Measurements from ENCODE around the gene RBPMS2. TPM values are rescaled to one million over a fixed set of nuclear protein-coding genes. Genes with fewer than 3 reads are reported as not detected.

RBPMS2 gene
- total RNA-seq, 1 experiment from 2014 or later = 0.11 TPM

GRCh38 chr15:64696481-64696880 lies 78.9 kb downstream of the RBPMS2 start:
- H3K27ac ChIP-seq = no peak overlapping the region

GRCh38 chr15:64695561-64695992 lies 79.8 kb downstream of the RBPMS2 start:
- Histone ChIP-seq H3K4me3 (no peak overlapping the region), H3K4me1 (replicated peaks) (peaks cover 22% of the 10 kb centered on the region; the same call in 1 of the 2 replicates), H3K36me3 (peaks cover 62% of the 10 kb centered on the region), H3K9me3 (replicated peaks) (no peaks in the 10 kb centered on the region), H3K27me3 (replicated peaks) (no peaks in the 10 kb centered on the region), H3K27ac (no peak overlapping the region)
- DNase-seq (ENCODE audit: low read depth in 1 of 2, low spot score in 2 of 2) = no peak

More at GRCh38 chr15:64696481-64696880, 78.9 kb downstream of the RBPMS2 start:
- H3K4me1 ChIP-seq (replicated peaks) = peaks cover 25% of the 10 kb centered on the region
- DNase-seq (ENCODE audit: low read depth in 1 of 2, low spot score in 2 of 2) = no peak
- no peaks in the 10 kb centered on the region for H3K9me3 ChIP-seq (replicated peaks)
- H3K4me3 ChIP-seq = no peak overlapping the region
- no peaks in the 10 kb centered on the region for H3K27me3 ChIP-seq (replicated peaks)
- peaks cover 59% of the 10 kb centered on the region for H3K36me3 ChIP-seq

GRCh38 chr15:64694816-64695215 lies 80.6 kb downstream of the RBPMS2 start:
- Histone ChIP-seq H3K27ac (no peak overlapping the region), H3K36me3 (peaks cover 65% of the 10 kb centered on the region), H3K27me3 (replicated peaks) (no peaks in the 10 kb centered on the region), H3K9me3 (replicated peaks) (no peaks in the 10 kb centered on the region), H3K4me1 (replicated peaks) (peaks cover 22% of the 10 kb centered on the region; the same call in 1 of the 2 replicates), H3K4me3 (no peak overlapping the region)
- no peak for DNase-seq (ENCODE audit: low read depth in 1 of 2, low spot score in 2 of 2)

GRCh38 chr15:64693134-64693533 lies 82.3 kb downstream of the RBPMS2 start:
- DNase-seq (ENCODE audit: low read depth in 1 of 2, low spot score in 2 of 2) = peak in 1 of 2 experiments; percentile 34
- no peaks in the 10 kb centered on the region for H3K9me3 ChIP-seq (replicated peaks)
- peaks cover 12% of the 10 kb centered on the region; the same call in 1 of the 2 replicates for H3K4me1 ChIP-seq (replicated peaks)
- no peak overlapping the region for H3K27ac ChIP-seq
- H3K36me3 ChIP-seq = peaks cover 80% of the 10 kb centered on the region
- H3K27me3 ChIP-seq (replicated peaks) = no peaks in the 10 kb centered on the region
- no peak overlapping the region for H3K4me3 ChIP-seq

- no peaks in the 10 kb centered on the region for H3K27me3 ChIP-seq (replicated peaks)
- peaks cover 11% of the 10 kb centered on the region; the same call in 1 of the 2 replicates for H3K4me1 ChIP-seq (replicated peaks)
- no peak overlapping the region for H3K4me3 ChIP-seq
- no peaks in the 10 kb centered on the region for H3K9me3 ChIP-seq (replicated peaks)
- no peak for DNase-seq (ENCODE audit: low read depth in 1 of 2, low spot score in 2 of 2)
- peaks cover 91% of the 10 kb centered on the region for H3K36me3 ChIP-seq
- no peak overlapping the region for H3K27ac ChIP-seq
Observed at GRCh38 chr15:64691896-64692565, 83.4 kb downstream of the RBPMS2 start.

GRCh38 chr15:64690578-64691296 lies 84.7 kb downstream of the RBPMS2 start:
- Histone ChIP-seq H3K27me3 (replicated peaks) (no peaks in the 10 kb centered on the region), H3K9me3 (replicated peaks) (no peaks in the 10 kb centered on the region), H3K4me1 (replicated peaks) (peaks cover 11% of the 10 kb centered on the region; the same call in 1 of the 2 replicates), H3K4me3 (no peak overlapping the region), H3K27ac (no peak overlapping the region), H3K36me3 (peaks cover 98% of the 10 kb centered on the region)
- DNase-seq (ENCODE audit: low read depth in 1 of 2, low spot score in 2 of 2) = no peak

GRCh38 chr15:64690008-64690407 lies 85.4 kb downstream of the RBPMS2 start:
- Histone ChIP-seq H3K4me3 (no peak overlapping the region), H3K36me3 (peaks cover 96% of the 10 kb centered on the region), H3K27ac (no peak overlapping the region), H3K4me1 (replicated peaks) (peaks cover 11% of the 10 kb centered on the region; the same call in 1 of the 2 replicates), H3K9me3 (replicated peaks) (no peaks in the 10 kb centered on the region), H3K27me3 (replicated peaks) (no peaks in the 10 kb centered on the region)
- no peak for DNase-seq (ENCODE audit: low read depth in 1 of 2, low spot score in 2 of 2)

Other genes starting within 250 kb of the RBPMS2 start
- 20.1 and 29.2 TPM in 2 replicates for gene PIF1, start 50.1 kb upstream of the RBPMS2 start, total RNA-seq (2014; rRNA removed; shearing (Covaris generic))
- 21.4 and 21.7 TPM in 2 replicates for gene PLEKHO2, start 66.3 kb upstream of the RBPMS2 start, total RNA-seq (2014; rRNA removed; shearing (Covaris generic))
- 1.3 and 3.3 TPM in 2 replicates for gene ANKDD1A, start 136.3 kb upstream of the RBPMS2 start, total RNA-seq (2014; rRNA removed; shearing (Covaris generic))
- gene SPG21, start 214.3 kb upstream of the RBPMS2 start, total RNA-seq (2014; rRNA removed; shearing (Covaris generic)) = 41.8 and 49.0 TPM in 2 replicates

Measured in SJSA1 (cell line).